Right lobe of liver (tissue), 4 donors: ENCODE measurements around the gene ATG7.

Experiments
- CTCF ChIP-seq, 4 donors: fragments of 200-600 bp in 3 of 4; fragments of 450-650 bp in 1 of 4; IDR thresholded peaks; one replicate each; pipeline versions ENCODE4 v1.5.1 to v1.8.0; 2016 to 2022; ENCODE audit warnings: antibody characterized with exemption in 4 of 4, mild to moderate bottlenecking in 2 of 4
- POLR2A ChIP-seq: fragments of 450-650 bp; IDR thresholded peaks from one replicate; pipeline ENCODE4 v1.6.1; 2017; ENCODE audit warnings: antibody characterized with exemption, mild to moderate bottlenecking
- donor health status: DM: no; HTN: no; CAD: no.
- donor health status: DM: no; HTN: no; CAD: no.
- donor health status: DM: no; HTN: yes; CAD: no.

DNA sequence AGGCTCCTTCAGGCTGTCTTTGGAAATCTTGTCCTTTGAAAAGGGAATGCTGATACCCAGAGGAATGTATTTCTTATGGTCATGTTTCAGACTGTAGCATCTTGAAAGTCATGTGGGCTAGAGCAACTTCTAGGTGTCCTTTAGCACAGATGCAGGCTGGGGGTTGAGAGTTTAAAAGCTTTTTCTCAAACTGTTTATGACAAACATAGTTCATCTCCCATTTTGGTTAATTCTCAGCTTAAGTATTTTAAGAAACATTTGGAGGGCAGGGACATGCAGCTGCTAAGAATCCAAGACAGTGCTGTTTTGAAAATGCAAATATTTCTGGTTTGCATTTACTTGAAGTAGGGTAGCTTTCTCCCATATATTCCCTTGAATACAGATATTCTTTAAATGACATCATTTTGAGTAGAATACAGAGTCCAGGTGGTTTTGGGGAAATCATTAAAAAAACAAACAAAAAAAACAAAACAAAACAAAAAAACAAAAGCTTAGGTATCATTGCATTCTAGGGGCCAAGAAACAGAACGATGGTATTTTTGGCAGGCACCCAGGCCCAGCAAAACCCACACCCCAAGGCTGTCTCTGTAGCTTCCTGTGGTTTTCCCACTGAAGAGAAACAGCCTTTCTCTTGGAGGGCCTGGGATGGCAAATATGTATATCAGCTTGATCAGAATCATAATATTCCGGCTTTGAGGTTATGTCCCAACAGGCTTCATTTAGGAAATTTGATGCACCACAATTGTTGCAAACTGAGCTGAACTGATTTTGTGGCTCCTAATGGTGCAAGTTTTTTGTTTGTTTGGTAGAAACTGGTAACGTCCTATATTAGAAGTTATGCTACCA, 120.0 kb downstream of the ATG7 start:
- no peak for TF ChIP-seq CTCF (IDR thresholded peaks at IDR 0.05)
- no peak for TF ChIP-seq POLR2A
